Liver (tissue), 9 donors: ENCODE data around the gene GIMAP8. TPM values are rescaled to one million over a fixed set of nuclear protein-coding genes. Genes with fewer than 3 reads are reported as not detected.

Experiments
- DNase-seq: peaks from one replicate; pipeline ENCODE4 v3.0.0-alpha.2; 2017; ENCODE audit warnings: low spot score
- H3K27ac ChIP-seq, 2 donors: one replicate each; pipeline ENCODE4 v1.7.0; 2013; ENCODE audit warnings: inconsistent platforms in 2 of 2, low read length in 2 of 2, control low read depth in 1 of 2, low read depth in 1 of 2, mild to moderate bottlenecking in 1 of 2
- H3K27me3 ChIP-seq, 4 donors: one replicate each; pipeline versions ENCODE4 v1.6.1 to v1.7.0; 2013; ENCODE audit warnings: low read length in 3 of 4, inconsistent platforms in 1 of 4, mild to moderate bottlenecking in 1 of 4, moderate library complexity in 1 of 4; ENCODE audit not compliant: control insufficient read depth in 4 of 4, insufficient read depth in 4 of 4
- H3K36me3 ChIP-seq, 4 donors: one replicate each; pipeline versions ENCODE4 v1.6.1 to v1.7.0; 2013; ENCODE audit warnings: low read length in 3 of 4, mild to moderate bottlenecking in 3 of 4, low read depth in 1 of 4, moderate library complexity in 1 of 4; ENCODE audit not compliant: control insufficient read depth in 4 of 4, insufficient read depth in 3 of 4
- H3K4me1 ChIP-seq, 4 donors: one replicate each; pipeline versions ENCODE4 v1.6.1 to v1.7.0; 2013; ENCODE audit warnings: low read length in 3 of 4, mild to moderate bottlenecking in 3 of 4, moderate library complexity in 1 of 4; ENCODE audit not compliant: control insufficient read depth in 4 of 4, insufficient read depth in 4 of 4
- H3K4me3 ChIP-seq, 3 donors: one replicate each; pipeline versions ENCODE4 v1.6.1 to v1.7.0; 2013; ENCODE audit warnings: low read length in 3 of 3, control low read depth in 1 of 3, low read depth in 1 of 3, mild to moderate bottlenecking in 1 of 3
- H3K9ac ChIP-seq, 2 donors: one replicate each; pipeline ENCODE4 v1.7.0; 2013; ENCODE audit warnings: low read length in 2 of 2, mild to moderate bottlenecking in 2 of 2, moderate library complexity in 2 of 2, control low read depth in 1 of 2, low read depth in 1 of 2
- H3K9me3 ChIP-seq, 4 donors: one replicate each; pipeline versions ENCODE4 v1.6.1 to v1.7.0; 2013; ENCODE audit warnings: low read length in 3 of 4; ENCODE audit not compliant: control insufficient read depth in 4 of 4
- ATF3 ChIP-seq: IDR thresholded peaks from 2 replicates; pipeline ENCODE4 v1.6.1; 2016; ENCODE audit warnings: antibody characterized with exemption
- CTCF ChIP-seq: fragments of 150-350 bp; IDR thresholded peaks from 2 replicates; pipeline ENCODE4 v1.5.1; 2017; ENCODE audit warnings: improper control_type of control experiment, low read depth, low read length; ENCODE audit not compliant: missing input control
- EGR1 ChIP-seq, 2 donors: IDR thresholded peaks; 2 replicates each; pipeline ENCODE4 v1.6.1; 2016 to 2018; ENCODE audit warnings: antibody characterized with exemption in 2 of 2, low read depth in 2 of 2
- FOXA1 ChIP-seq: IDR thresholded peaks from 2 replicates; pipeline ENCODE4 v1.6.1; 2016; ENCODE audit warnings: antibody characterized with exemption
- FOXA2 ChIP-seq: IDR thresholded peaks from 2 replicates; pipeline ENCODE4 v1.6.1; 2016; ENCODE audit warnings: antibody characterized with exemption
- GABPA ChIP-seq, 2 donors: IDR thresholded peaks in 1 of 2; conservative IDR thresholded peaks in 1 of 2; 2 replicates each; pipeline ENCODE4 v1.6.1; 2016; ENCODE audit warnings: antibody characterized with exemption in 2 of 2, mild to moderate bottlenecking in 1 of 2, moderate library complexity in 1 of 2
- HNF4G ChIP-seq: IDR thresholded peaks from 2 replicates; pipeline ENCODE4 v1.6.1; 2016; ENCODE audit warnings: antibody characterized with exemption
- JUND ChIP-seq, 2 donors: IDR thresholded peaks; 2 replicates each; pipeline ENCODE4 v1.6.1; 2016; ENCODE audit warnings: antibody characterized with exemption in 2 of 2
- MAX ChIP-seq: IDR thresholded peaks from 2 replicates; pipeline ENCODE4 v1.6.1; 2016; ENCODE audit warnings: antibody characterized with exemption
- NR2F2 ChIP-seq: IDR thresholded peaks from 2 replicates; pipeline ENCODE4 v1.6.1; 2016; ENCODE audit warnings: antibody characterized with exemption
- RAD21 ChIP-seq, 2 donors: IDR thresholded peaks; 2 replicates each; pipeline ENCODE4 v1.6.1; 2016; ENCODE audit warnings: antibody characterized with exemption in 2 of 2, mild to moderate bottlenecking in 2 of 2
- REST ChIP-seq: IDR thresholded peaks from 2 replicates; pipeline ENCODE4 v1.6.1; 2016; ENCODE audit warnings: antibody characterized with exemption, mild to moderate bottlenecking
- RXRA ChIP-seq, 2 donors: IDR thresholded peaks; 2 replicates each; pipeline ENCODE4 v1.6.1; 2017 to 2018; ENCODE audit warnings: antibody characterized with exemption in 2 of 2, mild to moderate bottlenecking in 1 of 2
- SP1 ChIP-seq: IDR thresholded peaks from 2 replicates; pipeline ENCODE4 v1.6.1; 2018; ENCODE audit warnings: antibody characterized with exemption, mild to moderate bottlenecking
- TAF1 ChIP-seq: conservative IDR thresholded peaks from 2 replicates; pipeline ENCODE4 v1.6.1; 2016; ENCODE audit warnings: antibody characterized with exemption, mild to moderate bottlenecking
- YY1 ChIP-seq: IDR thresholded peaks from 2 replicates; pipeline ENCODE4 v1.6.1; 2016; ENCODE audit warnings: antibody characterized with exemption, mild to moderate bottlenecking
- ZBTB33 ChIP-seq: IDR thresholded peaks from 2 replicates; pipeline ENCODE4 v1.6.1; 2016; ENCODE audit warnings: antibody characterized with exemption
- WGBS: extraction: QIAGEN DNeasy Blood & Tissue Kit; methylation state at CpG from one replicate; pipeline ENCODE4 v1.1.7; 2013; 5-methylcytosine and 5-hydroxymethylcytosine counted together
- polyA plus RNA-seq, 2 donors: library from polyadenylated mRNA; stranded (reverse) in 1 of 2; unstranded in 1 of 2; fragments of 200-250 nt in 1 of 2; fragments of >200 nt in 1 of 2; fragmentation: Nextera tagmentation in 1 of 2; extraction: Ambion mirVana in 1 of 2; gene quantifications; one replicate each; pipeline versions ENCODE4 v1.2.1 to v1.2.3, GENCODE V29; 2013 to 2015
- total RNA-seq, 2 donors: library from RNA; depleted of rRNA; stranded (reverse); fragments of >200 nt; gene quantifications; one replicate each; pipeline ENCODE4 v1.2.3, GENCODE V29; 2014
- donor health status: healthy.
- donor health status: healthy.
- donor health status: healthy.
- donor health status: healthy.
- donor health status: healthy.

GIMAP8 gene
- total and polyA plus RNA-seq, 4 donors, result 1.6 to 9.4 (median 7.6) TPM

- Histone ChIP-seq H3K4me3 (peak overlapping the region; percentile 39 to 62 (median 48)), H3K27ac (peak overlapping the region; percentile 68 to 73), H3K4me1 (peaks cover 2 to 17% (median 11%) of the 10 kb centered on the region in 4 donors), H3K27me3 (no peaks in the 10 kb centered on the region), H3K9ac (peak overlapping the region in 1 of 2 donors; percentile 69), H3K9me3 (no peaks in the 10 kb centered on the region), H3K36me3 (no peaks in the 10 kb centered on the region)
- TF ChIP-seq NR2F2 (no peak), RAD21 (IDR thresholded peaks at IDR 0.05) (no peak), TAF1 (peak; percentile 54), ZBTB33 (no peak), SP1 (no peak)
- DNase-seq, result no peak
- WGBS, result 64% methylated on average over 19 of the region's 19 CpGs
Measured at GRCh38 chr7:150451097-150451793, 815 bp downstream of the GIMAP8 start.

- peaks cover 2 to 14% (median 9%) of the 10 kb centered on the region in 4 donors for H3K4me1 ChIP-seq
- TF ChIP-seq MAX, result no peak
- no peak for TF ChIP-seq JUND (IDR thresholded peaks at IDR 0.05)
- no peak for TF ChIP-seq FOXA1
- no peak for TF ChIP-seq GABPA (IDR thresholded peaks at IDR 0.05 in 1 of 2, conservative IDR thresholded peaks at IDR 0.05 in 1 of 2)
- no peak for TF ChIP-seq FOXA2
- no peak for TF ChIP-seq RXRA (IDR thresholded peaks at IDR 0.05)
- no peak for TF ChIP-seq SP1
- H3K9ac ChIP-seq, result peak overlapping the region in 1 of 2 donors; percentile 69
- H3K27me3 ChIP-seq, result no peaks in the 10 kb centered on the region
- H3K27ac ChIP-seq, result peak overlapping the region; percentile 68 to 73
- peak overlapping the region; percentile 39 to 62 (median 48) for H3K4me3 ChIP-seq
- peaks cover 0 to 2% (median 0%) of the 10 kb centered on the region in 4 donors for H3K9me3 ChIP-seq
- WGBS, result 64% methylated on average over 8 of the region's 8 CpGs
- H3K36me3 ChIP-seq, result no peaks in the 10 kb centered on the region
- no peak for DNase-seq
Measured at GRCh38 chr7:150451833-150452461, 1.5 kb downstream of the GIMAP8 start.

- H3K9ac ChIP-seq, result no peak overlapping the region
- peak overlapping the region in 2 of 3 donors; percentile 19 to 30 for H3K4me3 ChIP-seq
- no peaks in the 10 kb centered on the region for H3K27me3 ChIP-seq
- H3K36me3 ChIP-seq, result no peaks in the 10 kb centered on the region
- H3K27ac ChIP-seq, result no peak overlapping the region
- TF ChIP-seq TAF1 (no peak), CTCF (no peak), EGR1 (IDR thresholded peaks at IDR 0.05; ENCODE audit: low read depth in 2 of 2) (no peak), ATF3 (no peak), RAD21 (IDR thresholded peaks at IDR 0.05) (no peak), NR2F2 (no peak), YY1 (no peak), HNF4G (no peak), REST (no peak)
- WGBS, result 88% methylated on average over 8 of the region's 8 CpGs
- DNase-seq, result no peak
- peaks cover 0 to 2% (median 0%) of the 10 kb centered on the region in 4 donors for H3K9me3 ChIP-seq
- peaks cover 0 to 14% (median 9%) of the 10 kb centered on the region in 4 donors for H3K4me1 ChIP-seq
Measured at GRCh38 chr7:150453181-150453580, 2.8 kb downstream of the GIMAP8 start.
